ENCODE results near the gene C10orf71.

GRCh38 chr10:49333192-49333591 lies 34.2 kb downstream of the C10orf71 start:
- TF ChIP-seq CTCF (IDR thresholded peaks at IDR 0.05) (no peak), POLR2A (IDR thresholded peaks at IDR 0.05) (no peak)
